K562 (cell line): ENCODE measurements around the gene THEM4. TPM values are rescaled to one million over a fixed set of nuclear protein-coding genes. Genes with fewer than 3 reads are reported as not detected.

Experiments
- ATF7 ChIP-seq: fragments of 450-650 bp; IDR thresholded peaks from 2 replicates; pipeline ENCODE4 v1.7.1; 2014; ENCODE audit warnings: mild to moderate bottlenecking, moderate library complexity
- DACH1 ChIP-seq: fragments of 450-650 bp; IDR thresholded peaks from 2 replicates; pipeline ENCODE4 v1.6.1; 2018; ENCODE audit not compliant: partially characterized antibody
- ERF ChIP-seq: fragments of 450-650 bp; formaldehyde crosslinking; IDR thresholded peaks from 2 replicates; pipeline ENCODE4 v1.4.0; 2020; ENCODE audit warnings: mild to moderate bottlenecking, mixed read lengths
- ETV5 ChIP-seq: sonication (generic); formaldehyde crosslinking; IDR thresholded peaks from 2 replicates; pipeline ENCODE4 v1.4.0; 2020; ENCODE audit warnings: low read depth, mild to moderate bottlenecking, missing genetic modification reagents
- ETV6 ChIP-seq, 3 experiments: fragments of 150-350 bp in 1 of 3; sonication (generic) in 1 of 3; formaldehyde crosslinking in 1 of 3; IDR thresholded peaks; 2 replicates each; pipeline versions ENCODE4 v1.6.1 to v1.8.0; 2014 to 2022; ENCODE audit warnings: borderline replicate concordance in 2 of 3, low read depth in 2 of 3, antibody characterized with exemption in 1 of 3, low read length in 1 of 3, mild to moderate bottlenecking in 1 of 3, missing genetic modification reagents in 1 of 3
- FOXJ3 ChIP-seq: sonication (generic); formaldehyde crosslinking; IDR thresholded peaks from 2 replicates; pipeline ENCODE4 v1.4.0; 2020; ENCODE audit warnings: mild to moderate bottlenecking, missing genetic modification reagents
- KDM1A ChIP-seq, 2 experiments: fragments of 450-650 bp; IDR thresholded peaks; 2 replicates each; pipeline ENCODE4 v1.6.1; 2016; ENCODE audit warnings: mild to moderate bottlenecking in 2 of 2
- KLF6 ChIP-seq: fragments of 250-450 bp; sonication (Bioruptor Pico); IDR thresholded peaks from 2 replicates; pipeline ENCODE4 v1.4.0; 2020; ENCODE audit warnings: mild to moderate bottlenecking, moderate library complexity, borderline replicate concordance
- LEF1 ChIP-seq: fragments of 450-650 bp; IDR thresholded peaks from 2 replicates; pipeline ENCODE4 v1.6.1; 2016; ENCODE audit warnings: mild to moderate bottlenecking
- MYBL2 ChIP-seq, 2 experiments: fragments of 450-650 bp in 1 of 2; sonication (generic) in 1 of 2; formaldehyde crosslinking in 1 of 2; IDR thresholded peaks; 2 replicates each; pipeline versions ENCODE4 v1.6.1 to v1.8.1; 2017 to 2022; ENCODE audit warnings: borderline replicate concordance in 1 of 2, inconsistent platforms in 1 of 2, low read depth in 1 of 2, mild to moderate bottlenecking in 1 of 2, missing genetic modification reagents in 1 of 2, moderate library complexity in 1 of 2
- NCOA2 ChIP-seq, 2 experiments: fragments of 450-650 bp; IDR thresholded peaks; 2 replicates each; pipeline ENCODE4 v1.6.1; 2018; ENCODE audit warnings: mild to moderate bottlenecking in 2 of 2, moderate library complexity in 1 of 2; ENCODE audit not compliant: partially characterized antibody in 2 of 2
- PHF8 ChIP-seq: fragments of 200-600 bp; sonication (generic); IDR thresholded peaks from 2 replicates; pipeline ENCODE4 v1.6.1; 2012; ENCODE audit warnings: mixed run types, mild to moderate bottlenecking, inconsistent platforms, low read length, moderate library complexity, borderline replicate concordance
- PHTF2 ChIP-seq: fragments of 250-450 bp; sonication (Bioruptor Pico); IDR thresholded peaks from 2 replicates; pipeline ENCODE4 v1.5.0; 2021; ENCODE audit warnings: mild to moderate bottlenecking
- PURB ChIP-seq: sonication (generic); formaldehyde crosslinking; IDR thresholded peaks from 2 replicates; pipeline ENCODE4 v1.9.0; 2021; ENCODE audit warnings: low read depth, mild to moderate bottlenecking, missing genetic modification reagents
- PYGO2 ChIP-seq: fragments of 450-650 bp; IDR thresholded peaks from 2 replicates; pipeline ENCODE4 v1.6.1; 2016; ENCODE audit warnings: mild to moderate bottlenecking, missing genetic modification characterization, moderate library complexity, missing compliant biosample characterization
- RNF2 ChIP-seq: sonication (generic); IDR thresholded peaks from 2 replicates; pipeline ENCODE4 v1.6.1; 2016
- TRIM28 ChIP-seq: fragments of 450-650 bp; IDR thresholded peaks from 2 replicates; pipeline ENCODE4 v1.6.1; 2017
- ZBED1 ChIP-seq: IDR thresholded peaks from 2 replicates; pipeline ENCODE4 v1.6.1; 2014
- ZMIZ1 ChIP-seq, 2 experiments: fragments of 150-350 bp in 1 of 2; IDR thresholded peaks; 2 replicates each; pipeline ENCODE4 v1.6.1; 2012 to 2016; ENCODE audit warnings: low read depth in 2 of 2, low read length in 2 of 2, mild to moderate bottlenecking in 1 of 2, moderate library complexity in 1 of 2
- ZNF121 ChIP-seq: sonication (generic); formaldehyde crosslinking; conservative IDR thresholded peaks from 2 replicates; pipeline ENCODE4 v1.8.0; 2022; ENCODE audit warnings: missing genetic modification reagents
- ZSCAN32 ChIP-seq: fragments of 450-650 bp; formaldehyde crosslinking; IDR thresholded peaks from 2 replicates; pipeline ENCODE4 v1.4.0; 2020; ENCODE audit warnings: mild to moderate bottlenecking, moderate library complexity
- polyA plus RNA-seq, 8 experiments: library from polyadenylated mRNA; depleted of rRNA in 4 of 8; stranded (reverse) in 5 of 8; unstranded in 3 of 8; fragments of >200 nt; fragmentation: Nextera tagmentation in 2 of 8; fragmentation: Illumina TruSeq in 1 of 8; extraction: Ambion mirVana in 2 of 8; extraction: Trizol in 1 of 8; gene quantifications; 2 replicates each; pipeline versions ENCODE4 v1.2.1 to v1.2.3, GENCODE V29; 2011 to 2014; ENCODE audit warnings: inconsistent platforms in 1 of 8, missing spikeins in 1 of 8
- total RNA-seq, 7 experiments: library from RNA; depleted of rRNA in 6 of 7; stranded (reverse); fragments of >200 nt in 6 of 7; fragmentation: Illumina TruSeq in 2 of 7; extraction: Trizol in 2 of 7; gene quantifications; 2 replicates each; pipeline versions ENCODE4 v1.2.1 to v1.2.3, GENCODE V29; 2011 to 2021; ENCODE audit warnings: low replicate concordance in 1 of 7
- TF ChIP-seq, protein P1 (sequence below): fragments of 250-450 bp; sonication (Bioruptor Pico); IDR thresholded peaks from 2 replicates; pipeline ENCODE4 v1.5.0; 2021; ENCODE audit warnings: mild to moderate bottlenecking, borderline replicate concordance

THEM4 gene
- total and polyA plus RNA-seq, 9 of the 15 experiments (the other 6 are each of a cell fraction or from before 2014, with no cell fraction given) = 8.6 to 71.9 (median 35.3) TPM

DNA sequence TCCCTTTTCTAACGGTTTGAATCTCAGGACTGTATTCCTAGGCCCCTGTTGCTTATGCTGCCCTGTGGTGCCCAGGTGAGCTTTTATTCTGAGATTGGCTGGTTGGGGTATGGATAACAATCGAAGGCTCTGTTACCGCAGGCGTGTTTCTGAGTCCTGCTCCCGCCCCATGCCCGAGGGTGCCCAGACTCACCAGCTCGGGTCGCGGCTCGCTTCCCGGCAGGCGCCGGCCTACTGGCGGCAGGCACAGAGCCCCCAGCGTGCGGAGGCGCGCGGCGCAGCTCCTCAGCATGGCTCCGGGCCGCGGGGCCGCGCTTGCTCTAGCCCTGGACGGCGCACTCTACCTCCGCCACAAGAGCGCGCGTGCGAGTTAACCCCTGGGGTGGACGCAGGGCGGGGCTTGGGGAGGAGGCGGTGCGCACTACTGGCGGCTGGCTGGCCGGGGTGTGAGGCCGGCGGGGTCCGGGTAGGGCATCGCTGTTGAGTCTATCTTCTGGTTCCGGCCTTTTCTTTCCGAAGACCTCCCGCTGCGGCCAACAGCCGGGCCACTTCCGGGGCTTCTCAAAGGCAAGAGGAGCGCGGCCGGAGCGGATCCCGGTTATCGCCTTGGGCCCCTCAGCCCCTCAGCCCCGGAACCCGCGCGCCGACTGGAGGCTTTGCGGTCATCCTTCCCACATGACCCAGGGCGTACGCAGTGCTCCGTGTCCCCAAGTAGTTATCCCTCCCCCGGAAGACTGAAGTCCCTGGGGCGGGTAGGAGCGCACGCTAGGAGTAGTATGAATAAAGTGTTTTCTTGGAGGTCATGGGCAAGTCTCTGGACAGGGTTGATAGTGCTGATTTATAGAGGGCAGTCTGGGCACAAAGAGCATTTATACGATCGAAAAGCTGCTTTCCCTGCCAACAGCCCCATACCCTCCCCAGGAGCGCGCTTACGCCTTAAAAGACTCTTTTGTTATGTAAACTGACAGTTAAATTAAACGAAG is at the start of gene THEM4 (continued):
- TF ChIP-seq MYBL2 (IDR thresholded peaks at IDR 0.05; ENCODE audit: low read depth) (no peak), MYBL2 (CRISPR knock-in tag; IDR thresholded peaks at IDR 0.05; ENCODE audit: borderline replicate concordance) (no peak), KDM1A (IDR thresholded peaks at IDR 0.05) (no peak), FOXJ3 (no peak), LEF1 (0 out of 2 replicates have a peak, but pooled peaks have one; percentile 35), ATF7 (peak; percentile 85), KLF6 (CRISPR knock-in tag) (no peak), PURB (CRISPR knock-in tag) (no peak), TRIM28 (0 out of 2 replicates have a peak, but pooled peaks have one; percentile 23), ZBED1 (no peak), PHF8 (peak; percentile 93), ERF (0 out of 2 replicates have a peak, but pooled peaks have one; percentile 33), ETV6 (IDR thresholded peaks at IDR 0.05; ENCODE audit: borderline replicate concordance in 1 of 2, low read depth in 2 of 2, low read length in 1 of 2) (no peak), ETV6 (CRISPR knock-in tag; IDR thresholded peaks at IDR 0.05; ENCODE audit: borderline replicate concordance) (no peak), ZSCAN32 (CRISPR knock-in tag) (no peak), PHTF2 (CRISPR knock-in tag) (no peak), PYGO2 (0 out of 2 replicates have a peak, but pooled peaks have one; percentile 9), RNF2 (peak; percentile 69; the same call in 1 of the 2 replicates), ZMIZ1 (IDR thresholded peaks at IDR 0.05; ENCODE audit: low read depth in 2 of 2, low read length in 2 of 2) (0 out of 4 replicates have a peak, but pooled peaks of 1 of the 2 experiments have one; percentile 12), ZNF121 (CRISPR knock-in tag) (no peak), NCOA2 (IDR thresholded peaks at IDR 0.05; ENCODE audit: partially characterized antibody in 2 of 2) (no peak), DACH1 (no peak), ETV5 (peak; percentile 88)
- TF ChIP-seq, protein P1, sequence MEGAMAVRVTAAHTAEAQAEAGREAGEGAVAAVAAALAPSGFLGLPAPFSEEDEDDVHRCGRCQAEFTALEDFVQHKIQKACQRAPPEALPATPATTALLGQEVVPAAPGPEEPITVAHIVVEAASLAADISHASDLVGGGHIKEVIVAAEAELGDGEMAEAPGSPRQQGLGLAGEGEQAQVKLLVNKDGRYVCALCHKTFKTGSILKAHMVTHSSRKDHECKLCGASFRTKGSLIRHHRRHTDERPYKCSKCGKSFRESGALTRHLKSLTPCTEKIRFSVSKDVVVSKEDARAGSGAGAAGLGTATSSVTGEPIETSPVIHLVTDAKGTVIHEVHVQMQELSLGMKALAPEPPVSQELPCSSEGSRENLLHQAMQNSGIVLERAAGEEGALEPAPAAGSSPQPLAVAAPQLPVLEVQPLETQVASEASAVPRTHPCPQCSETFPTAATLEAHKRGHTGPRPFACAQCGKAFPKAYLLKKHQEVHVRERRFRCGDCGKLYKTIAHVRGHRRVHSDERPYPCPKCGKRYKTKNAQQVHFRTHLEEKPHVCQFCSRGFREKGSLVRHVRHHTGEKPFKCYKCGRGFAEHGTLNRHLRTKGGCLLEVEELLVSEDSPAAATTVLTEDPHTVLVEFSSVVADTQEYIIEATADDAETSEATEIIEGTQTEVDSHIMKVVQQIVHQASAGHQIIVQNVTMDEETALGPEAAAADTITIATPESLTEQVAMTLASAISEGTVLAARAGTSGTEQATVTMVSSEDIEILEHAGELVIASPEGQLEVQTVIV (CRISPR knock-in tag) = no peak
